ENCODE results near the gene NRF1. TPM values are rescaled to one million over a fixed set of nuclear protein-coding genes. Genes with fewer than 3 reads are reported as not detected.

Gene NRF1
- total and polyA plus RNA-seq, 2 of the 13 experiments (the other 11 are each of a cell fraction or from before 2014, with no cell fraction given), result 9.3 to 10.1 TPM

- TF ChIP-seq, protein P1, sequence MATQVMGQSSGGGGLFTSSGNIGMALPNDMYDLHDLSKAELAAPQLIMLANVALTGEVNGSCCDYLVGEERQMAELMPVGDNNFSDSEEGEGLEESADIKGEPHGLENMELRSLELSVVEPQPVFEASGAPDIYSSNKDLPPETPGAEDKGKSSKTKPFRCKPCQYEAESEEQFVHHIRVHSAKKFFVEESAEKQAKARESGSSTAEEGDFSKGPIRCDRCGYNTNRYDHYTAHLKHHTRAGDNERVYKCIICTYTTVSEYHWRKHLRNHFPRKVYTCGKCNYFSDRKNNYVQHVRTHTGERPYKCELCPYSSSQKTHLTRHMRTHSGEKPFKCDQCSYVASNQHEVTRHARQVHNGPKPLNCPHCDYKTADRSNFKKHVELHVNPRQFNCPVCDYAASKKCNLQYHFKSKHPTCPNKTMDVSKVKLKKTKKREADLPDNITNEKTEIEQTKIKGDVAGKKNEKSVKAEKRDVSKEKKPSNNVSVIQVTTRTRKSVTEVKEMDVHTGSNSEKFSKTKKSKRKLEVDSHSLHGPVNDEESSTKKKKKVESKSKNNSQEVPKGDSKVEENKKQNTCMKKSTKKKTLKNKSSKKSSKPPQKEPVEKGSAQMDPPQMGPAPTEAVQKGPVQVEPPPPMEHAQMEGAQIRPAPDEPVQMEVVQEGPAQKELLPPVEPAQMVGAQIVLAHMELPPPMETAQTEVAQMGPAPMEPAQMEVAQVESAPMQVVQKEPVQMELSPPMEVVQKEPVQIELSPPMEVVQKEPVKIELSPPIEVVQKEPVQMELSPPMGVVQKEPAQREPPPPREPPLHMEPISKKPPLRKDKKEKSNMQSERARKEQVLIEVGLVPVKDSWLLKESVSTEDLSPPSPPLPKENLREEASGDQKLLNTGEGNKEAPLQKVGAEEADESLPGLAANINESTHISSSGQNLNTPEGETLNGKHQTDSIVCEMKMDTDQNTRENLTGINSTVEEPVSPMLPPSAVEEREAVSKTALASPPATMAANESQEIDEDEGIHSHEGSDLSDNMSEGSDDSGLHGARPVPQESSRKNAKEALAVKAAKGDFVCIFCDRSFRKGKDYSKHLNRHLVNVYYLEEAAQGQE (IDR thresholded peaks at IDR 0.05; ENCODE audit: borderline replicate concordance in 1 of 2, low read depth in 1 of 2, low read length in 2 of 2), result no peak
- TF ChIP-seq MAX (IDR thresholded peaks at IDR 0.05), result no peak
- 0 out of 2 replicates have a peak, but pooled peaks have one; percentile 28 for TF ChIP-seq ZGPAT (CRISPR knock-in tag; IDR thresholded peaks at IDR 0.05)
- TF ChIP-seq ZNF576 (CRISPR knock-in tag; IDR thresholded peaks at IDR 0.05), result no peak
- no peak for TF ChIP-seq NFYC (CRISPR knock-in tag; IDR thresholded peaks at IDR 0.05)
- TF ChIP-seq ETV5 (CRISPR knock-in tag; IDR thresholded peaks at IDR 0.05; ENCODE audit: borderline replicate concordance), result peak; percentile 82; the same call in 1 of the 2 replicates
- no peak for TF ChIP-seq ARID2 (CRISPR knock-in tag; IDR thresholded peaks at IDR 0.05; ENCODE audit: borderline replicate concordance)
- TF ChIP-seq FIP1L1 (IDR thresholded peaks at IDR 0.05; ENCODE audit: borderline replicate concordance, insufficient read depth, low read depth, low read length), result no peak
- peak; percentile 84 for TF ChIP-seq CEBPG (CRISPR knock-in tag; IDR thresholded peaks at IDR 0.05)
- TF ChIP-seq ELF3 (CRISPR knock-in tag; IDR thresholded peaks at IDR 0.05), result peak; percentile 61
- TF ChIP-seq ZNF12 (CRISPR knock-in tag; IDR thresholded peaks at IDR 0.05), result peak; percentile 77
- peak; percentile 44; the same call in 1 of the 2 replicates for TF ChIP-seq PAXIP1 (CRISPR knock-in tag; conservative IDR thresholded peaks at IDR 0.05)
- 0 out of 2 replicates have a peak, but pooled peaks have one; percentile 4 for TF ChIP-seq HNF4A (CRISPR knock-in tag; IDR thresholded peaks at IDR 0.05)
- peak; percentile 97; the same call in 1 of the 2 replicates for TF ChIP-seq ZBTB20 (CRISPR knock-in tag; IDR thresholded peaks at IDR 0.05; ENCODE audit: borderline replicate concordance, low read depth)
- TF ChIP-seq SAP130 (CRISPR knock-in tag; IDR thresholded peaks at IDR 0.05; ENCODE audit: low read depth), result peak; percentile 78
- 0 out of 2 replicates have a peak, but pooled peaks have one; percentile 15 for TF ChIP-seq SOX5 (CRISPR knock-in tag; IDR thresholded peaks at IDR 0.05; ENCODE audit: borderline replicate concordance)
- TF ChIP-seq ZNF292 (CRISPR knock-in tag; IDR thresholded peaks at IDR 0.05; ENCODE audit: borderline replicate concordance, low read depth), result peak; percentile 46; the same call in 1 of the 2 replicates
- TF ChIP-seq CEBPB (IDR thresholded peaks at IDR 0.05; ENCODE audit: borderline replicate concordance, low read depth, low read length), result peak; percentile 68; the same call in 1 of the 2 replicates
- 0 out of 2 replicates have a peak, but pooled peaks have one; percentile 15 for TF ChIP-seq RCOR2 (CRISPR knock-in tag; IDR thresholded peaks at IDR 0.05)
- no peak for TF ChIP-seq GABPA (IDR thresholded peaks at IDR 0.05; ENCODE audit: low read depth, low read length)
- TF ChIP-seq GABPA (CRISPR knock-in tag; IDR thresholded peaks at IDR 0.05; ENCODE audit: low read depth), result 0 out of 2 replicates have a peak, but pooled peaks have one; percentile 28
- TF ChIP-seq ZMYM4 (CRISPR knock-in tag; IDR thresholded peaks at IDR 0.05), result no peak
Measured at GRCh38 chr7:129615018-129615417, 3.5 kb downstream of the NRF1 start (continued).
